Astrocyte of the cerebellum (primary cell): ENCODE measurements around the gene ZMAT1.
"Not testable (repeated sequence)": the region's sequence is repeated elsewhere in the genome, so short reads cannot be mapped to it uniquely, and the experiment has no call there.

ENCODE experiments used
- DNase-seq: peaks from one replicate; pipeline ENCODE4 v3.0.0-alpha.2; 2011; ENCODE audit warnings: low read depth
- H3K4me3 ChIP-seq: 2 replicates; pipeline ENCODE4 v1.5.1; 2011; ENCODE audit warnings: mild to moderate bottlenecking, low read depth, low read length, moderate library complexity
- CTCF ChIP-seq: IDR thresholded peaks from 2 replicates; pipeline ENCODE4 v1.5.1; 2012; ENCODE audit warnings: low read length, low read depth, moderate library complexity, mild to moderate bottlenecking; ENCODE audit errors: missing control alignments
- in situ Hi-C: cut with HindIII; loops from 2 replicates; pipeline ENCODE4 v1.10.0; 2017; ENCODE audit warnings: low sequenced_read_pairs

Gene ZMAT1

GRCh38 chrX:101931488-101932248, at the start of gene ZMAT1:
Gene ZMAT1 (minus strand): TSS chrX:101932027. CDS start chrX:101932008, 19 bp downstream.
- in situ Hi-C loops: no loop called here
- H3K4me3 ChIP-seq: peak within 1 kb of the TSS; percentile 47
- peak; percentile 75 for DNase-seq
- no peak for TF ChIP-seq CTCF

- no peak overlapping the region for H3K4me3 ChIP-seq
- TF ChIP-seq CTCF: no peak
- in situ Hi-C loops: no loop called here
- no peak for DNase-seq
Observed at GRCh38 chrX:101977106-101977505, 45.3 kb upstream of the ZMAT1 start.

- no peak for DNase-seq
- no peak overlapping the region for H3K4me3 ChIP-seq
- in situ Hi-C loops: no loop called here
- TF ChIP-seq CTCF: no peak
Observed at GRCh38 chrX:101973066-101973465, 41.2 kb upstream of the ZMAT1 start.

- in situ Hi-C loops, DNase-seq: not testable (repeated sequence)
Observed at GRCh38 chrX:101964923-101965539, 33.2 kb upstream of the ZMAT1 start.

GRCh38 chrX:101958139-101958538, 26.3 kb upstream of the ZMAT1 start:
- DNase-seq: no peak
- TF ChIP-seq CTCF: no peak
- H3K4me3 ChIP-seq: no peak overlapping the region
- in situ Hi-C loops: no loop called here

More at GRCh38 chrX:101964923-101965539, 33.2 kb upstream of the ZMAT1 start:
- not testable (repeated sequence) for H3K4me3 ChIP-seq

- DNase-seq: no peak
- no peak for TF ChIP-seq CTCF
- H3K4me3 ChIP-seq: no peak overlapping the region
- in situ Hi-C loops: no loop called here
Observed at GRCh38 chrX:101957174-101957573, 25.3 kb upstream of the ZMAT1 start.

GRCh38 chrX:101956556-101956955, 24.7 kb upstream of the ZMAT1 start:
- no peak for DNase-seq
- H3K4me3 ChIP-seq: no peak overlapping the region
- TF ChIP-seq CTCF: no peak
- in situ Hi-C loops: no loop called here
